Measurements from ENCODE around the gene C5orf15.

The C5orf15 gene

GRCh38 chr5:133927300-133928180 lies 40.9 kb downstream of the C5orf15 start:
- H3K27ac ChIP-seq, result no peak overlapping the region
- no peak for DNase-seq (ENCODE audit: low read depth, low spot score)

GRCh38 chr5:133926489-133927299 lies 41.7 kb downstream of the C5orf15 start:
- DNase-seq (ENCODE audit: low read depth, low spot score), result no peak
- no peak overlapping the region for H3K27ac ChIP-seq

- DNase-seq (ENCODE audit: low read depth, low spot score), result no peak
- no peak overlapping the region for H3K27ac ChIP-seq
Observed at GRCh38 chr5:133925866-133926488, 42.4 kb downstream of the C5orf15 start.

GRCh38 chr5:133925269-133925668 lies 43.2 kb downstream of the C5orf15 start:
- DNase-seq (ENCODE audit: low read depth, low spot score), result no peak
- H3K27ac ChIP-seq, result no peak overlapping the region

GRCh38 chr5:133924221-133924920 lies 44.1 kb downstream of the C5orf15 start:
- DNase-seq (ENCODE audit: low read depth, low spot score), result no peak

GRCh38 chr5:133921979-133922378 lies 46.4 kb downstream of the C5orf15 start:
- H3K27ac ChIP-seq, result no peak overlapping the region
- no peak for DNase-seq (ENCODE audit: low read depth, low spot score)

More at GRCh38 chr5:133924221-133924920, 44.1 kb downstream of the C5orf15 start:
- H3K27ac ChIP-seq, result no peak overlapping the region

GRCh38 chr5:133921069-133921468 lies 47.4 kb downstream of the C5orf15 start:
- DNase-seq (ENCODE audit: low read depth, low spot score), result no peak
- H3K27ac ChIP-seq, result no peak overlapping the region

- no peak for DNase-seq (ENCODE audit: low read depth, low spot score)
- H3K27ac ChIP-seq, result no peak overlapping the region
Observed at GRCh38 chr5:133919148-133920136, 49.0 kb downstream of the C5orf15 start.

- no peak for DNase-seq (ENCODE audit: low read depth, low spot score)
- H3K27ac ChIP-seq, result no peak overlapping the region
Observed at GRCh38 chr5:133918731-133919130, 49.7 kb downstream of the C5orf15 start.

GRCh38 chr5:133918316-133918715 lies 50.1 kb downstream of the C5orf15 start:
- no peak for DNase-seq (ENCODE audit: low read depth, low spot score)
- no peak overlapping the region for H3K27ac ChIP-seq

GRCh38 chr5:133917785-133918184 lies 50.6 kb downstream of the C5orf15 start:
- no peak overlapping the region for H3K27ac ChIP-seq
- DNase-seq (ENCODE audit: low read depth, low spot score), result no peak

GRCh38 chr5:133916914-133917313 lies 51.5 kb downstream of the C5orf15 start:
- no peak for DNase-seq (ENCODE audit: low read depth, low spot score)
- no peak overlapping the region for H3K27ac ChIP-seq

- no peak overlapping the region for H3K27ac ChIP-seq
- DNase-seq (ENCODE audit: low read depth, low spot score), result no peak
Observed at GRCh38 chr5:133916479-133916878, 51.9 kb downstream of the C5orf15 start.

GRCh38 chr5:133914434-133914833 lies 54.0 kb downstream of the C5orf15 start:
- DNase-seq (ENCODE audit: low read depth, low spot score), result no peak
- H3K27ac ChIP-seq, result no peak overlapping the region

GRCh38 chr5:133913413-133914155 lies 54.8 kb downstream of the C5orf15 start:
- no peak overlapping the region for H3K27ac ChIP-seq

GRCh38 chr5:133912951-133913350 lies 55.5 kb downstream of the C5orf15 start:
- no peak overlapping the region for H3K27ac ChIP-seq
- no peak for DNase-seq (ENCODE audit: low read depth, low spot score)

More at GRCh38 chr5:133913413-133914155, 54.8 kb downstream of the C5orf15 start:
- no peak for DNase-seq (ENCODE audit: low read depth, low spot score)

GRCh38 chr5:133910571-133910970 lies 57.9 kb downstream of the C5orf15 start:
- no peak overlapping the region for H3K27ac ChIP-seq
- DNase-seq (ENCODE audit: low read depth, low spot score), result no peak

- no peak for DNase-seq (ENCODE audit: low read depth, low spot score)
- H3K27ac ChIP-seq, result no peak overlapping the region
Observed at GRCh38 chr5:133909603-133910002, 58.8 kb downstream of the C5orf15 start.
